ENCODE measurements around the gene TMPRSS9.

DNA sequence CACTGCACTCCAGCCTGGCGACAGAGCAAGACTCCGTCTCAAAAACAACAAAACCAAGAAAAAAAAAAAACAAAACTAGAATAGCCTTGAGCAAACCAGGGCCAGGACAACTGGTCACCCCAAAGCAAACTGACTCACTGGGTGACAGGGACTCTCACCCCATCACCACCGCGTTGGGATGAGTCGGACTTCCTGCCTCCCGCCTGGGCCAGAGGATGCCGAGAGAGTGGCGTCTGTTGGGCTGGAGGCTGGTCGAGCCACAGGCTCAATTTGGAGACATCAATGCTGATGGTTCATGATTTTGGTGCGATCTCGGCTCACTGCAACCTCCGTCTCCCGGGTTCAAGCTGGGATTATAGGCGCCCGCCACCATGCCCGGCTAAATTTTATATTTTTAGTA is 11.6 kb downstream of the TMPRSS9 start:
- TF ChIP-seq, protein P1, sequence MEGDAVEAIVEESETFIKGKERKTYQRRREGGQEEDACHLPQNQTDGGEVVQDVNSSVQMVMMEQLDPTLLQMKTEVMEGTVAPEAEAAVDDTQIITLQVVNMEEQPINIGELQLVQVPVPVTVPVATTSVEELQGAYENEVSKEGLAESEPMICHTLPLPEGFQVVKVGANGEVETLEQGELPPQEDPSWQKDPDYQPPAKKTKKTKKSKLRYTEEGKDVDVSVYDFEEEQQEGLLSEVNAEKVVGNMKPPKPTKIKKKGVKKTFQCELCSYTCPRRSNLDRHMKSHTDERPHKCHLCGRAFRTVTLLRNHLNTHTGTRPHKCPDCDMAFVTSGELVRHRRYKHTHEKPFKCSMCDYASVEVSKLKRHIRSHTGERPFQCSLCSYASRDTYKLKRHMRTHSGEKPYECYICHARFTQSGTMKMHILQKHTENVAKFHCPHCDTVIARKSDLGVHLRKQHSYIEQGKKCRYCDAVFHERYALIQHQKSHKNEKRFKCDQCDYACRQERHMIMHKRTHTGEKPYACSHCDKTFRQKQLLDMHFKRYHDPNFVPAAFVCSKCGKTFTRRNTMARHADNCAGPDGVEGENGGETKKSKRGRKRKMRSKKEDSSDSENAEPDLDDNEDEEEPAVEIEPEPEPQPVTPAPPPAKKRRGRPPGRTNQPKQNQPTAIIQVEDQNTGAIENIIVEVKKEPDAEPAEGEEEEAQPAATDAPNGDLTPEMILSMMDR (IDR thresholded peaks at IDR 0.05 in 8 of 11, conservative IDR thresholded peaks at IDR 0.05 in 3 of 11), result no peak
- TF ChIP-seq POLR2A (IDR thresholded peaks at IDR 0.05) (no peak), POLR2AphosphoS5 (IDR thresholded peaks at IDR 0.05) (no peak)
